ENCODE results near the gene MT1M. TPM values are rescaled to one million over a fixed set of nuclear protein-coding genes. Genes with fewer than 3 reads are reported as not detected.

MT1M gene
- total RNA-seq, 4 donors from 2014 or later: 38.5 to 103 (median 53.2) TPM

DNA sequence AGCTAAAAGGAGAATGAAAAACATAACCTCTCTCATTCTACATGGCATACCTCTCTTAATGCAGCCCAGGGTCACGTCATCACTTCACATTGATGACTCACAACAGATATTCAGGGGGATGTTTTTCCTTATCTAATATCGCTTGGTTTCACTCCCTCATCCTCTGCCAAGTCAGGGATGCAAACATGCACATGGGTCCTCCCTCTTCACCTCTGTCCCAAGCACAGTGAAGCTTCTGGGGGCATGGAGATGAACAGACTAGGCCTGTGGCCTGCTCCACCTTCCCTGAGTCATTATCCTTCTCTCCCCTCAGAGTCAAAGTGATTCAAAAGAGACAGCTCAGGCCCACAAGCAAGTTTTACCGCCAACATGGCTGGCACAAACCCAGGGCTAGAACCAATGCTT lies 26.4 kb upstream of the MT1M start:
- H3K9me3 ChIP-seq: no peaks in the 10 kb centered on the region
- TF ChIP-seq CTCF (IDR thresholded peaks at IDR 0.05) (no peak), POLR2A (IDR thresholded peaks at IDR 0.05) (no peak)
- peak in 1 of 2 donors; percentile 47 for DNase-seq (ENCODE audit: low spot score in 2 of 2)
- peaks cover 0 to 51% (median 26%) of the 10 kb centered on the region in 4 donors for H3K4me1 ChIP-seq
- H3K36me3 ChIP-seq: peaks cover 0 to 5% (median 0%) of the 10 kb centered on the region in 3 donors
- no peak overlapping the region for H3K4me3 ChIP-seq
- peak overlapping the region; percentile 76 to 97 (median 93) for H3K27ac ChIP-seq
- WGBS, 2 donors: 64% methylated on average over 3 of the region's 3 CpGs
- no peaks in the 10 kb centered on the region for H3K27me3 ChIP-seq

GRCh38 chr16:56606476-56607108 lies 25.9 kb upstream of the MT1M start:
- Histone ChIP-seq H3K36me3 (peaks cover 0 to 5% (median 0%) of the 10 kb centered on the region in 3 donors), H3K27me3 (no peaks in the 10 kb centered on the region), H3K27ac (peak overlapping the region; percentile 76 to 97 (median 93)), H3K9me3 (no peaks in the 10 kb centered on the region), H3K4me3 (peak overlapping the region in 1 of 4 donors; percentile 20), H3K4me1 (peaks cover 0 to 56% (median 29%) of the 10 kb centered on the region in 4 donors)
- WGBS, 2 donors: 14 to 21% methylated on average over 8 of the region's 8 CpGs
- TF ChIP-seq POLR2A (IDR thresholded peaks at IDR 0.05): no peak
- peak in 1 of 2 donors; percentile 68 for TF ChIP-seq EP300 (IDR thresholded peaks at IDR 0.05)
- no peak for TF ChIP-seq CTCF (IDR thresholded peaks at IDR 0.05)
- peak in 1 of 2 donors; percentile 74 for DNase-seq (ENCODE audit: low spot score in 2 of 2)

- Histone ChIP-seq H3K27ac (peak overlapping the region; percentile 76 to 97 (median 93)), H3K4me1 (peaks cover 0 to 62% (median 32%) of the 10 kb centered on the region in 4 donors), H3K36me3 (peaks cover 0 to 5% (median 0%) of the 10 kb centered on the region in 3 donors), H3K27me3 (no peaks in the 10 kb centered on the region), H3K9me3 (no peaks in the 10 kb centered on the region), H3K4me3 (peak overlapping the region in 2 of 4 donors; percentile 66 to 69)
- WGBS, 2 donors: 35 to 42% methylated on average over 13 to 14 of the region's 14 CpGs
- TF ChIP-seq CTCF (IDR thresholded peaks at IDR 0.05) (no peak), EP300 (IDR thresholded peaks at IDR 0.05) (peak; percentile 95 to 98), POLR2A (IDR thresholded peaks at IDR 0.05) (peak in 1 of 2 donors; percentile 25)
- peak; percentile 62 to 82 for DNase-seq (ENCODE audit: low spot score in 2 of 2)
Observed at GRCh38 chr16:56607109-56607618, 25.3 kb upstream of the MT1M start.

GRCh38 chr16:56607675-56608042 lies 24.8 kb upstream of the MT1M start:
- TF ChIP-seq POLR2A (IDR thresholded peaks at IDR 0.05): no peak
- no peak for TF ChIP-seq EP300 (IDR thresholded peaks at IDR 0.05)
- TF ChIP-seq CTCF (IDR thresholded peaks at IDR 0.05): no peak
- no peaks in the 10 kb centered on the region for H3K27me3 ChIP-seq
- WGBS, 2 donors: 67 to 70% methylated on average over 2 of the region's 2 CpGs
- peak overlapping the region; percentile 76 to 97 (median 93) for H3K27ac ChIP-seq
- H3K4me1 ChIP-seq: peaks cover 0 to 64% (median 32%) of the 10 kb centered on the region in 4 donors
- DNase-seq (ENCODE audit: low spot score in 2 of 2): no peak
- peaks cover 0 to 5% (median 0%) of the 10 kb centered on the region in 3 donors for H3K36me3 ChIP-seq
- no peaks in the 10 kb centered on the region for H3K9me3 ChIP-seq
- H3K4me3 ChIP-seq: peak overlapping the region; percentile 62 to 69 (median 66)

Data from tibial nerve (tissue), 4 donors.